ENCODE results near the gene IRF5.
"Not testable (repeated sequence)": the region's sequence is repeated elsewhere in the genome, so short reads cannot be mapped to it uniquely, and the experiment has no call there.

IRF5 gene

DNA sequence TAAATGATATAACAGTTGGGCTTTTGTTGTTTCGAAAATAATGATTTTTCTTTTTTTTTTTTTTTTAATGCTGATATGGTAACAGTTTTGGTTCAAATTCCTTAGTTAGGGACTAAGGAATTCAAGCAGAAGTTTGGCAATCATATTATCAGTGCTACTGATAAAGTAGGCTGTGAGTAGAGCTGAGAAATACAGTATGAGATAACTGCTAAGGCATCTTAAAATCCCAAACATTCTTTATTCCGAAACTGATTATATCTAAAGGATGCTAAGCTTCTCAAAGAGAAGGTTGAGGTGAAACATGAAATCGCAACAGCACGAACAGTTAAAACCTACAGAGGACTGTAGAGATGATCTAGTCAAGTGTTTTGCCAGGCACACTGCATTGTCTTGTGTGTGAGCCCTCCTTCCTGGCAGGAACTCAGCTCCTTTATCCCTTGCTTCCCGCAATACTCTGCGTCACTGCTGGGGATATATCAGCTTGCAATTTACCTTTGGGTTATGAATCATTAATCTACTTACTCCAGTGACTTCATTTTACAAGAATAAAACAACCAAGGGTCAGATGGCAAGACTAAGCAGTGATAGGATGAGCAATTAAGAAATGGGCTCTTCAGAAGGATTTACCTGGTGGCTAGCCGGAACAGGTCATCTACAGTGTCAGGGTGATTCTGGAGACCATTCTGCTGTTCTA, 36.7 kb downstream of the IRF5 start:
- DNase-seq: no peak

DNA sequence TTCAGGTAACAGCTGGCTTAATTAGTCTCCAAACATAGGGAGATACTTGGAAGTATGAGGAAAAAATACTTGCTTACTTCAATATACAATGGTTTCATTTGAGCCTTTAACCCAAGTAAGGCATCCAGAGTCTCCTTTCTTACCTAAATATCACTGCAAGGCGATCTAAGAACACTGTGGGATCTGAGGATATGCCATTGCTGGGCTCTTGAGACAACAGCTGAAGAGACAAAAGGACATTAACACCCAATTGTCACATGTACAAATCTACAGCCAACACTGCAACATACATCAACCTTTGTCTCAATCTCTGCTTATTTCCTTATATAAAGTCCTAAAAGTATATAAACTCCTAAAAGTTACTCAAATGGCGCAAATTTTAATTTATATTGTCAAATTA, 44.4 kb downstream of the IRF5 start:
- no peak for DNase-seq

GRCh38 chr7:128985660-128986059, 47.9 kb downstream of the IRF5 start:
- no peak for DNase-seq

DNA sequence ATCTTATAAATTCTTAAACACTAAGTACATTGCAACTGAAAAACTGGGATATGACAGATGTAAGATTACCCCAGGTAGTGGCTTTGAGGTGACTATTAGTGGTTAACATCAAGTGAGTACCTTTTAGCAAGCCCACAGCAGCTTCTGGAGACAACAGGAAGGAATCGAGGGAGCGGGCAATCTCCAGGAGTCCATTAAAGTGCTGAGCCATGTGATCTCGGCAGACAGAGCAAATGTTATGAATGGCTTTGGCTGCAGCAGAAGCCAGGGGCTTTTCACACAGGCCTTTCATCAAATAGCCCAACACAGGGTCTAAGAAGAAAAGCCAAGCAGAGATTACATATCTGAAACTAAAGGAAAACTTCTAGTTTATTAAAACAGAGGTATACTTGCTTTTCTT, 48.9 kb downstream of the IRF5 start:
- DNase-seq: no peak

DNA sequence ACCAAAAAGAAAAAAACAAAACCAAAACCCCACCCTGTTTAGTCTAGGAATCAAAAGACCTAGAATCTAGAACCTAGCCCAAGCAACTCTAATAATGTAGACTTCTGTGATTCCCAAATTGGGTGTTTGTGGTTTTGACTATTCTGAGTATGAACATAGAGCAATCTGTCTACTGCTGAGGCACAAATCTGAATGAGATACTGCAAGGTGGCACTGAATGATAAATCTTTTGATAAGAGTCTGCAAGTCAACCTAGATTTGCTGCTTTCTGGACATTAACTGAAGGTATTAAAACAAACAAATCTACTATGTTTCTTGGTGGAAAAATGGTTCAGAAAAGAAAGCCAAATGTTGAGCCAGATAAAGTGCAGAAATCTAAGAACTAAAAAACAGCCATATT, 50.6 kb downstream of the IRF5 start:
- no peak for DNase-seq

GRCh38 chr7:128989961-128990360, 52.2 kb downstream of the IRF5 start:
- no peak for DNase-seq

- no peak for DNase-seq
Observed at GRCh38 chr7:128993419-128993818, 55.7 kb downstream of the IRF5 start.

DNA sequence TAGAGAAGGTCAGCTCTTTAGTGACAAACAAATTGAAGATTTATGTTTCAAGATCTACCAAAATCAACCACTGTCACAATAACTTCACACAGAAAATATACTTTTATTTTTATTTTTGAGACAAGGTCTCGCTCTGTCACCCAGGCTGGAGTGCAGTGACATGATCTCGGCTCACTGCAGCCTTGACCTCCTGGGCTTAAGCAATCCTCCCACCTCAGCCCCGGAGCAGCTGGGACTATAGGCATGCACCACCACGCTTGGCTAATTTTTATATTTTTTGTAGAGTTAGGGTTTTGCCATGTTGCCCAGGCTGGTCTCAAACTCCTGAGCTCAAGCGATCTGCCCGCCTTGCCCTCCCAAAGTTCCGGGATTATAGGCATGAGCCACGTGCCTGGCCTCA, 56.8 kb downstream of the IRF5 start:
- not testable (repeated sequence) for DNase-seq

DNA sequence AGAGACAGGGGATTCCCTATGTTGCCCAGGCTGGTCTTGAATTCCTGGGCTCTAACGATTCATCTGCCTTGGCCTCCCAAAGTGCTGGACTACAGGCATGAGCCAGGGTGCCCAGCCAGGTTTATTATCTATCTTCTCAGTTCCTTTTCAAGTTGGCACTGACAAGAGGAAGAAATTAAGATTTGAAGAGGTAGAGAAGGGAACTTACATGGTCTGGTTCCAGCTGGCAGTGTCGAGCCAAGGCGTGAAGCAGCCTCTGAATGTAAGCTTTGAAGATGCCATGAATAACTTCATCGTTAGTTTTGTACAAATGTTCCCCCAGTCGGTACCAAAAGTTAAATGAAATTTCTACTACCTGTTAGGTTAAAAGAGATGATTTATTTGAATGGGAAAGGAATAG, 59.5 kb downstream of the IRF5 start:
- DNase-seq: no peak
